OCI-M2 (cell line): ENCODE results near the gene PSKH1.
"Not testable (repeated sequence)": the region's sequence is repeated elsewhere in the genome, so short reads cannot be mapped to it uniquely, and the experiment has no call there.

ENCODE experiments used
- DNase-seq: peaks from one replicate; lab custom pipeline; 2025; ENCODE audit not compliant: unreplicated experiment; lab: John Stamatoyannopoulos, UW

Gene PSKH1

GRCh38 chr16:67957622-67958021, 64.6 kb downstream of the PSKH1 start:
- DNase-seq: no peak

DNA sequence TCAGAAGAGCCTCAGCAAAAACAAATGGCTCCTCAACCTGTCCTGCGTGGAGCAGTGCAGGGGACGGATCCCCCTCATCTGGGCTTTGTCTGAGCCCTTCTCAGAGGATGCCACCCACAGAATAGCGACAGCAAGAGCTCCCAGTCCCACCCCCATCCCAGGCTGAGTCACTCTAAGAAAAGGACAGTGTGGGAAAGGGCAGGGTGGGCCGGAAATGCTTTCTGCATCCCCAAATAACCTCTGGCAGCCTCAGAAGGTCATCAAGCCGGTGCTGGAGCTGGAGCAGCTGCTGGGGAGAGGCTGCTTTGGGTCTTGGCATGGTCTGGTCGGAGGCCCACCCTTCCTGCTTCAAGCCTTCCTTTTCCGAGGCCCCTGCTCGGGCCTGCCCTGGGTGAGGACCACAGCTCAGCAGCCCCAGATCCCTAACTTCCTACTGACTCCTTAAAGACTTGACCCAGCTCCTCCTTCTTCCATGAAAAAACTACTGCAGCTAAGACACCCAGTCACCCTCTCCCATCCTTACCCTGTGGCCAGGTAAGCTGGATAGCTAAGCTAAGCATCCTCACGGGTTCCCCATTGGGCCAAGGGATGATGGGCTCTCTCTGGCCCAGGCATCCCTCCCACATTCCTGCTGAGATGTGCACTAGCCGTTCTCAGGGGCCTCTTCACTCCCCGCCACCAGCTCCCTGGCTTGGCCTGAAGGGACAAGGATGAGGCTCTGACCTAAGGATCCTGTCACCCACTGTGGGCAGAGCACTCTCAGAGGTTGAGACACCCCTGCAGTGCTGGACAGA, 66.7 kb downstream of the PSKH1 start:
- DNase-seq: no peak

- DNase-seq: no peak
Measured at GRCh38 chr16:67961551-67961957, 68.5 kb downstream of the PSKH1 start.

GRCh38 chr16:67962135-67962534, 69.1 kb downstream of the PSKH1 start:
- DNase-seq: no peak

DNA sequence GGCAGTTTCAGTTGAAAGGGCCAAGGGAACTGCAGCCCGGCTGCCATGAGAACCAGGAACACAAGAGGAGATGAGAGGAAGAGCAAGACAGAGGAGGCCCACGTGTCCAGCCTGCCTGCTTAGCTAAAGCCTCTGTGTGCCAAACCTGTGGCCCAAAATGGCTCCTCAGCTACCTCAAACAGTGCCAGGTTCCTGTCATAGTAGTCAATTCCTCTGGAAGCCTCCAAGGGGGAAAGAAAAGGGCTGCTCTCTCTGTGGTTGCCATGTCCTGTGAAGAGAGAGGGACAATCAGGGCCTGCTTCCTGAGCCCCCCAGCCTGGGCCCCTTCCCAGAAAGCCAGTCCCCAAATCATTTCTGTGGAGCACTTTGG, 70.2 kb downstream of the PSKH1 start:
- DNase-seq: no peak

DNA sequence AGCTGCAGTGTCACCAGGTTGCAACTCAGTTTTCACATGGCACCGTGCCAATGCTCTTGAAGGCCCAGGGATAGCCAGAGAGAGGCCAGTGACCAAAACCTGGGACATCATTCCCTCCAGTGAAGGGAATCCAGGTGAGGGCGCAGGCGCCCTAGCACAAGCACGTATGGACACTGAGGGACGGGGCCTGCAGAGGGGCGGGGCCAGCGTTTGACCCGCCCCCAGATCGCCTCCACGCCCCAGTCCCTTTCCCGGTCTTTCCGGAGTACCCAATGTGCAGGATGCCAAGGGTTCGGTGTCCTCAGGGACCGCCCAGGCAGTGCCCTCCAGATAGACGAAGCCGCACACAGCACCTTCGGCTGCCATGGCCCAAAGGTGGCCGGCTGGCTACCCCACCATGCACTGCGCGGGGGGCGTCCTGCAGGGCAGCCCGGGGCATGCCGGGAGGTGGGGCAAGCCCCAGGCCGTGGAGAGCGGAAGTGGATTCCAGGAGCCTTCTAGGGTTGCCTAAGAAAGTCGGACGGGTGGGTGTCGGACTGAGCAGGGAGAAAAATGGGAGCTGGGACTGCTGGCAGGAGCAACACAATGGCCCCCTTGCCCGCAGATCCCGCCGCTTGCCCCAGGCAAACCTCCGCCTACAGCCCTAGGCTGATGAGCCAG, 70.7 kb downstream of the PSKH1 start:
- no peak for DNase-seq

DNA sequence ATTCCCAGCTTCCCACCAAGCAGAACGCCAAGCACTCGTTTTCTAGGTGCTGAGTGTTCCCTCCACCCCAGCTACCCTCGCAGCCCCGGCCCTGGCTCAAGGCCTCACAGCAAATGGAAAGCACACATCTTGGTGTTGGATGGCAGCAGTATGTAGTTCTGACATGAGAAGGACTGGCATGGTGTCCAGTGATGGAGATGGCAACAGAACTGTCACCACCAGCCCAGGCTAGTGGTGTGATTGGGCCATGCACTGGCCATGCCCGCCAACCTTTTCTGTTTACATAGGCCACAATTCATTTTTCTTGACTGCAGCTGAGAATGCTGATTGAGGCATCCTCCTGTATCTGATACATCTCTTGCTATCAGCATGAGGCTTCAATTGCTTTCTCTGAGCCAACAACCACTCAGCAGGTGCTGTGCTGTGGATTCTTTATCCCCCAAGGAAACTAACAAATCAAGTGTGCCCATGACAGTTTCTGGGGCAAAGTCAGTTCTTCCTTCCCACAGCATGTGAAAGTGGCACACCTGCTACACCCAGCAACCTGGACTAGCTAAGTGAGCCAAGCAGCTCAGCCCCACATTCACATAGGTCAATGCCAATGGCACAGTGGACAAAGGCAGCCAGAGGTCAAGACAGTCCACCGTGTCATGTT, 71.5 kb downstream of the PSKH1 start:
- no peak for DNase-seq

DNA sequence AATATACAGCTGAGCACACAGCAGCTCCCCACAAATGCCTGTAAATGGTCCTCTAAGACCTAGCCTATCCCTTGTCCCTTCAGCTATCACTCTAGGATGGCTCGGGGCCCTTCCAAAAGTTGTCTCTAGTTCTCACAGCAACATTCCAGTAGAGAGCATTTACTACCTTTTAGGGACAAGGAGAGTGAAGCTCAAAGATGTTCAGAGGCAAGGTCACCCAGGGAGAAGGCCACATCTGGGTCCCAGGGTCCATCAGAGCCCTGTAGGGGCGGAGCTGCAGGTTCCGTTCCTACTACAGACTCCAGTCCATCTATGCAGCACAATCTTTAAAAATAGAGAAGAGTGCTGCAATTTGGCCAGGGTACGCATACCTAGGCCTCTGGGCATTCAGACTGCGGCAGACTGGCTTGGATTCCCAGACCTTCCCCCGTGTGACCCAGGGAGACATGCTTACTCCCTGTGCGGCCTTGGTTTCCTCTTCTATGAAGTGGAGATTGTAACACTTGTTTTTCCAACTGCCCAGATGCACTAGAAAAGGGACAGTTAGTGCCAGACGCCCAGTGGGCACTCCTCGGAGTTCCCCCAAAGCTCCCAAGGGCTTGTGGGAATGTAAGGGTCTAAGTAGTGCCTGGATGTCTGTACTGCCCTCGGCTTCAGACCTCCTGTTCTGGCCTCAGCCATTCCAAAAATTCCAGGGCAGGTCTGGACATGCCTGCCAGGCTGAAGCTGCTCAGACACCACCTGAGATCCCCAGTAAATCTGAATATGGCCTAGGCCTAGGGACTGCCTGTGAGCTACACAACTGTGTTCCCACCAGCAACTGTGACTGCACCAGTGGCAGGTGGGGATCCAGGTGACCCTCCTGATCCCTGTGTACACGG, 72.9 kb downstream of the PSKH1 start:
- DNase-seq: no peak

DNA sequence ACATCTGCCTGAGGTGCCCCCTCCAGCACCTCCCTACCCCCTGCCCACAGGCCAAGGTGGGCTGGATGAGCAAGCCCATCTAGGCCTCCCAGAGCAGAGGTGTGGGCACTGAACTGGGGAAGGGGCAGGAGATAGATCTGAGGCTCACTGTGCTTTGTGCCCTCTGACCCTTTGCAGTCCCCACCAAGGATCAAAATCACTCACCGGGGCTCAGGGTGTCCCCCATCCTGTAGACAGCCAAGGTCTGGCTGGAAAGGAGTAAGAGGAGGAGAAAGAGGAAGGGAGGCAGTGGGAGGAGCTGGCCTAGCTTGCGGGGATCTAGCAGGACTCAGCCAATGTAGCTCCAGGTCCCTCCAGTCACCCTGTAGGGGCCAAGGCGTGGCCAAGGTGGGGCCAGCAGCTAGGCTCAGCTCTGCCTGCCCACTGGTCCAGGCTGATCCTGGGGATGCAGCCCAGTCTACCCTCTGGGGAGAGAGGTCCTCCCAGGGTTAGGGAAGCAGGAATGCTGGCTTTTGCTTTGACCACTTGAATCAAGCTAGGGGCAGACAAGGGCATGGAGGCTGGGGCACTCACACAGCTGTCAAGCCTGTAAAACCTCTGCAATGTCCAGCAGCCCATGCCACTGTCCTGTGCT, 73.6 kb downstream of the PSKH1 start:
- DNase-seq: no peak

DNA sequence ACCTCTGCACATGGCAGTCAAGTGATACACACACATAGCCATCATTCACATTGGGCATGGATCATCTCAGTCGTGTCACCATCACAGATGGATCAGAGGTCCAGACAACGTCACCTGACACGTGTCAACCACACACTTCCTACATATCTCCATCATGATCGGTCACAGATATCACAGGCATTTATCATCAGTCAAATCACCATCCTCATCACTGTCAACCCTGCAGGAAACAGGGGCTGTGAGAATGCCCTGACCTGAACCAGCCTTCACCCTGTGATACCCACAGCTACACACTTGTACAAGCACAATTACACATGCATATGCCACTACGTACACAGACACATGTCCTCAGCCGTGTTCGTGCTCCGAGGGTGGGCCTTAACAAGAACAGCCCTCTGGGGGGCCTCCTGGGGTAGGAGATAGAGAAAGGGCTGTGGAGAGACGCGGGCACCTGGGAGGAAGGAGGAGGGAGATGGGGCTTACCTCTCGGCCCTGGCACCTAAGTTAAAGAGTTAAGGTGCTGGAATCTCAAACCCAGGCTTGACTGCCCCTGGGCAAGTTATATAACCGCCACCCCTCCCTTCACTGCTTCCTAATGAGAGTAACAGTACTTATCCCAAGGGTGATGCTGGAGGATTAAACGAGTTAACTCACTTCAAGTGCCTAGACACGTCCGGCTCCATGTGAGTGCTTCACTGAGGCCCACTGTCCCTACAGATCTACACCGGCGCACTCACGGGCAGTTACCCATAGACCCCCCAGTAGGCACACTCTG, 74.3 kb downstream of the PSKH1 start:
- no peak for DNase-seq

GRCh38 chr16:67967958-67968399, 74.9 kb downstream of the PSKH1 start:
- DNase-seq: no peak

GRCh38 chr16:67968400-67969253, 75.6 kb downstream of the PSKH1 start, which contains the start of gene SLC12A4:
SLC12A4 (minus strand) TSS chr16:67968637; CDS start chr16:67968553, 84 bp downstream.
- DNase-seq: peak; percentile 27

DNA sequence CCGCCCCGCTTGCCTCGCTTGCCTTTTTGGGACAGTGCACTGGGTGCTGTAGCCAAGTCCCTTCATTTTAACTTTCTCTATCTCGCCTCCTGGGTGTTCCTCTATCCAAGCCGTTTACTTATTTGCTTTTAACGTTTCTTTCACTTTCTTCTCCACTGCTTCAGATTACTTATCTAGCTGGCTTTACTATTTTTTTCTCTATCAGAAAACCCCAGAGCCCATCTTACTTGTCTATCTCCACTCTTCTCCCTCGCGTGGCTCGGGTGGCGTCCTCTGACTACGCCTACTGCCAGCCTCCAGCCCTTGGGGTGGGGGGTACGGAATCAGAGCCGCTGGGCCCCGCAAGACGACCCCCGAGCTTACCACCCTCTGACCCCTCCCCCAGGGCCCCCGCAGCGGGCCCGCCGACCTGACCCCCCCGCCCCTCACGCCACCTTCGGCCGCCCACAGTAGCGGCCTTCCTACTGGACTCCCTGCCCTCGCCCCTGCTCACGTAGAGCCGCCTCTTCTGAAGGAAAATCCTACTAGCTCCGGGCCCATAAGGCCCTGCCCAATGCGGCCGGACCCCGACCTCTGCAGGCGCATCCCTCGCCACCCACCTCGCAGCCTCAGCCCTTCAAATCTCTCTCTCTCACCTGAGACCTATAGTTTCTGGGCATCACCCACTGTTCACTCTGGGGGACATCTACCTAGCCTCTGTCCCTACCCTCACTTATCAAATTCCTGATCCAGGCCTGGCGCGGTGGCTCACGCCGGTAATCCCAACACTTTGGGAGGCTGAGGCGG, 76.4 kb downstream of the PSKH1 start:
- no peak for DNase-seq

GRCh38 chr16:67971111-67971510, 78.1 kb downstream of the PSKH1 start:
- no peak for DNase-seq

DNA sequence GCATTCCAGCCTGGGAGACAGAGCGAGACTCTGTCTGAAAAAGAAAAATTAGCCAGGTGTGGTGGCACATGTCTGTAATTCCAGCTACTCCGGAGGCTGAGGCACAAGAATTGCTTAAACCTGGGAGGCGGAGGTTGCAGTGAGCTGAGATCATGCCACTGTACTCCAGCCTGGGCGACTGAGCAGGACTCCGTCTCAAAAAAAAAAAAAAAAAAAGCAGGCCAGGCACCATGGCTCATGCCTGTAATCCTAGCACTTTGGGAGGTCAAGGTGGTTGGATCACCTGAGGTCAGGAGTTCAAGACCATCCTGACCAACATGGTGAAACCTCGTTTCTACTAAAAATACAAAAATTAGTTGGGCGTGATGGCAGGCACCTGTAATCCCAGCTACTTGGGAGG, 79.2 kb downstream of the PSKH1 start:
- not testable (repeated sequence) for DNase-seq

DNA sequence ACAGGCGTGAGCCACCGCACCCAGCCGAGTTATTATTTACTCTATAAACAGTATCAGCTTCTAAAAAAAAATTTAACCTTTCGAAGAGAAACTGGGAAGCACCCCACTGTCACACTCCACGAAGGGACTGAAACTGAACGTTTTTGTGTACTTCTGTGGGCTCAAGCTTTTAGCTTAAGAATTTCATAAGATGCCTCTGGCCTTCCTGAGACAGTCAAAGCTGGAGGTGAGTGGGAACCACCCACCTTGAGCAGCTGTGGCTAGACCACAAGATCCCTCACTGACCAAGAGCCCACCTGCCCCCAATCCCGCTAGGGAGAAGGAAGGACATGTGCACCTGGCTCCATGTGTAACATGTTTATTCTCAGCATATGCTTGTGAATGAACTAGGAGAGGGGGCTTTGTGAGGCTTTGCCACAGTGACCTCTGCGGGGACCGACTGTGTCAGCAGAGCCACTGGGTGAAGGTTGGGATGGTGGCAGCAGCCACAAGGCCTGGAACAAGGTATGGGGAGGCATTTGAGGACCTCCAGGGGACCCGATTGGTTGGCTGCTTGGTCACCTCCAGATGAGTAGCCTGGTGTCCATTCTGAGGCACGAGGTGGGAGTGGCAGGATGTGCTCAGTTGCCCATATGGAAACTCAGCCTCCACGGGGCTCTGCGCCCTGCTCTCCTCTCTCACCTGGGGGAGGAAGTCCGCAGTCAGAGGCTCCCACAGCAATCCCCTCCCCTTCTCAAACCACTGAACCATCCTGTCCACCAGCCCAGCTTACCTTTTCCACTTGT, 82.5 kb downstream of the PSKH1 start:
- no peak for DNase-seq

- no peak for DNase-seq
Measured at GRCh38 chr16:67976205-67976604, 83.2 kb downstream of the PSKH1 start.
